ENCODE data around the gene CDH26. TPM values are rescaled to one million over a fixed set of nuclear protein-coding genes. Genes with fewer than 3 reads are reported as not detected.

CDH26 gene
- total and polyA plus RNA-seq, 4 experiments from 2014 or later: 0.55 to 4.4 (median 4.1) TPM; not detected in 1

DNA sequence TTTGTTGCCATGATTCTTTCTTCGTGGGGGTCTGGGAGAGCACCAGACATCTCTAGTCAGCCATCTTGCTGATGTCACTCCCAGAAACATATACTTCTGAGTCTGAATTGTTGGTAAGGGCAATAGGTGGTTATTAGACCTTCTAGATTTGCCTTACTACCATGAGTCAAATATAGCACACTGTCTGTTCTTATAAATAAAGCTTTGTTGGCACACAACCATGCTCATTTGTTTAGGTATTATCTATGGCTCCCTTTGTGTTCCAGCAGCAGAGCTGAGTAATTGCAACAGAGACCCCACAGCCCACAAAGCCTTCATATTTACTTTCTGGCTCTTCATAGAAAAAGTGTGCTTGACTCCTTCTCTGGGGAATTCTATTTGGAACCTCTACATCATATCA is 62.9 kb downstream of the CDH26 start:
- Histone ChIP-seq H3K27ac (ENCODE audit: low read depth, low read length) (no peak overlapping the region), H3K36me3 (ENCODE audit: insufficient read depth, low read length) (no peaks in the 10 kb centered on the region), H3K4me3 (ENCODE audit: low read length in 2 of 2) (no peak overlapping the region), H3K27me3 (ENCODE audit: insufficient read depth, low read length) (no peaks in the 10 kb centered on the region), H3K4me1 (ENCODE audit: insufficient read depth, low read length) (no peaks in the 10 kb centered on the region), H3K9me3 (ENCODE audit: control insufficient read depth in 1 of 2, low read length in 2 of 2) (no peaks in the 10 kb centered on the region)
- Mint-ChIP-seq H3K9me3 (peaks cover 5 to 17% (median 10%) of the 10 kb centered on the region in 8 donors), H3K27ac (no peak overlapping the region), H3K36me3 (peaks cover 3 to 33% of the 10 kb centered on the region in 2 donors), H3K4me1 (peaks cover 0 to 2% (median 0%) of the 10 kb centered on the region in 4 donors), H3K27me3 (peaks cover 2 to 3% of the 10 kb centered on the region in 2 donors), H3K4me3 (no peak overlapping the region)
- intact Hi-C loops (cut with micrococcal nuclease): no loop called here
- ChIA-PET CTCF (ENCODE audit: partially characterized antibody) (no interaction called here), POLR2A (ENCODE audit: partially characterized antibody) (no interaction called here)
- no peak for DNase-seq

DNA sequence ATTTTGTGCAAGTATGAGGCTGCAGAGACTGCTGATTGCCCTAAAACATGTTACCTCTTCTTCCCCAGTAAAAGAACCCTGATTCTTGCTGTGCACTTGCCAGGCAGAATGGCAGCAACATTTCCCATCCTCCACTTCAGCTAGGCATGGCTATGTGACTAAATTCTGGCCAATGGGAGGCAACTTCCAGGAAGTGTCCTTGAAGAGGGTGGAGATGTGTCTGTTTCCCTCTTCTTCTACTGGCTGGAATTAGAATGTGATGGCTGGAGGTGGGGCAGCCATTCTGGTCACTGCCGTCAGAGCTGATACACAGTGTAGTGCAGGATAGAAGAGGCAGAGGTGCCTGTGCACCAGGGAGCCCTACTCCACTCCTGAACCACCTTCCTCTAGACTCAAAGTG is 64.6 kb downstream of the CDH26 start:
- H3K27me3 ChIP-seq (ENCODE audit: insufficient read depth, low read length): no peaks in the 10 kb centered on the region
- no peaks in the 10 kb centered on the region for H3K9me3 ChIP-seq (ENCODE audit: control insufficient read depth in 1 of 2, low read length in 2 of 2)
- peaks cover 3 to 20% (median 11%) of the 10 kb centered on the region in 8 donors for H3K9me3 Mint-ChIP-seq
- peaks cover 2 to 3% of the 10 kb centered on the region in 2 donors for H3K27me3 Mint-ChIP-seq
- no peaks in the 10 kb centered on the region for H3K36me3 ChIP-seq (ENCODE audit: insufficient read depth, low read length)
- H3K27ac ChIP-seq (ENCODE audit: low read depth, low read length): no peak overlapping the region
- H3K4me1 ChIP-seq (ENCODE audit: insufficient read depth, low read length): no peaks in the 10 kb centered on the region
- peaks cover 3 to 40% of the 10 kb centered on the region in 2 donors for H3K36me3 Mint-ChIP-seq
- ChIA-PET POLR2A (ENCODE audit: partially characterized antibody) (no interaction called here), CTCF (ENCODE audit: partially characterized antibody) (interaction anchor here (1.2 kb wide), 1 partner anchor 35 kb away, joined by 5 read pairs; no protein-coding TSS in a partner anchor)
- no peak overlapping the region for H3K27ac Mint-ChIP-seq
- intact Hi-C loops (cut with micrococcal nuclease): no loop called here
- H3K4me3 ChIP-seq (ENCODE audit: low read length in 2 of 2): no peak overlapping the region
- H3K4me1 Mint-ChIP-seq: peaks cover 0 to 2% (median 0%) of the 10 kb centered on the region in 4 donors
- no peak for DNase-seq
- no peak overlapping the region for H3K4me3 Mint-ChIP-seq

DNA sequence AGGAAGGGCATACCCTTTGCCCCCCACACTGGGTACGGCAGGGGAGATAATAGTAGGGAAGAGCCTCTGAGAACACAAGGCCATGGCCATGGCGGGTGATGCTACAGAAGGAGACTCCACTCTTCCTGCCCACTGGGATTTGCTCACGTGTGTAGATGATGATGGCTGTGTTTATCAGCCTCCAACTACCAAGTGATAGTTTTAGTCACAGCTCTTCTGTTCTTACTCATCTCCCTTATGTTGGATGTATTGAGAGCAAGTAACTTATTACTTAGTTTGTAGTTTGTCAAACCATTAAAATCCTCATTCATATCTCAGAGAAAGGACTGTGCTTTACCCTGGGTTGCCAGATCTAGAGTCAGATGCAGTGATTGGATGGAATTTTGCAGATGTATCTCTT is 66.0 kb downstream of the CDH26 start:
- H3K27me3 Mint-ChIP-seq: peaks cover 0 to 2% of the 10 kb centered on the region in 2 donors
- Histone ChIP-seq H3K4me3 (ENCODE audit: low read length in 2 of 2) (no peak overlapping the region), H3K4me1 (ENCODE audit: insufficient read depth, low read length) (no peaks in the 10 kb centered on the region), H3K27me3 (ENCODE audit: insufficient read depth, low read length) (no peaks in the 10 kb centered on the region), H3K27ac (ENCODE audit: low read depth, low read length) (no peak overlapping the region), H3K9me3 (ENCODE audit: control insufficient read depth in 1 of 2, low read length in 2 of 2) (no peaks in the 10 kb centered on the region), H3K36me3 (ENCODE audit: insufficient read depth, low read length) (no peaks in the 10 kb centered on the region)
- H3K27ac Mint-ChIP-seq: no peak overlapping the region
- no peak for DNase-seq
- H3K36me3 Mint-ChIP-seq: peaks cover 0 to 29% of the 10 kb centered on the region in 2 donors
- CTCF ChIA-PET (ENCODE audit: partially characterized antibody): no interaction called here
- peaks cover 0 to 11% (median 6%) of the 10 kb centered on the region in 8 donors for H3K9me3 Mint-ChIP-seq
- H3K4me3 Mint-ChIP-seq: no peak overlapping the region
- POLR2A ChIA-PET (ENCODE audit: partially characterized antibody): no interaction called here
- intact Hi-C loops (cut with micrococcal nuclease): no loop called here
- H3K4me1 Mint-ChIP-seq: peaks cover 0 to 2% (median 0%) of the 10 kb centered on the region in 4 donors

DNA sequence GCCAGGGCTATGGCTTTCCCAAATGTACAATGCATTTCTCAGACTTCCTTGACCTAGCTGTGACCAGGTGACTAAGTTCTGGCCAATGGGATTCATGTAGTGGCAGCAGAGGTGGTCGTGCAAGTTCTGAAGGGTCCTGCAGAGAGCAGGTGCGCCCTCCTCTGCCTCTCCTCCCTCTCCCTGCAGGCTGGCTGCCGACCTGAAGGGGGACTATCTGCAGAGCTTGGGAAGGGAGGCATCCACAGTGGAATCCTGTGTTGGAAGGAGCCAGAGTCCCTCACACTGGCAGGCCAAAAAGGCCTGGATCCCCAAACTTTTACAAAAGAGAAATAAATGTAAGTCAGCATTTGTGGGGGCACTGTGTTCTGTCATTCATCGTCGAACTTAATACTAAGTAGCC is 66.6 kb downstream of the CDH26 start:
- peaks cover 0 to 2% (median 0%) of the 10 kb centered on the region in 4 donors for H3K4me1 Mint-ChIP-seq
- POLR2A ChIA-PET (ENCODE audit: partially characterized antibody): no interaction called here
- CTCF ChIA-PET (ENCODE audit: partially characterized antibody): no interaction called here
- H3K27ac ChIP-seq (ENCODE audit: low read depth, low read length): no peak overlapping the region
- H3K27me3 Mint-ChIP-seq: peaks cover 1 to 2% of the 10 kb centered on the region in 2 donors
- H3K27me3 ChIP-seq (ENCODE audit: insufficient read depth, low read length): no peaks in the 10 kb centered on the region
- intact Hi-C loops (cut with micrococcal nuclease): no loop called here
- no peak overlapping the region for H3K27ac Mint-ChIP-seq
- H3K4me3 ChIP-seq (ENCODE audit: low read length in 2 of 2): no peak overlapping the region
- H3K9me3 Mint-ChIP-seq: peaks cover 0 to 7% (median 3%) of the 10 kb centered on the region in 8 donors
- no peak overlapping the region for H3K4me3 Mint-ChIP-seq
- DNase-seq: no peak
- no peaks in the 10 kb centered on the region for H3K36me3 ChIP-seq (ENCODE audit: insufficient read depth, low read length)
- peaks cover 0 to 23% of the 10 kb centered on the region in 2 donors for H3K36me3 Mint-ChIP-seq
- H3K9me3 ChIP-seq (ENCODE audit: control insufficient read depth in 1 of 2, low read length in 2 of 2): no peaks in the 10 kb centered on the region
- no peaks in the 10 kb centered on the region for H3K4me1 ChIP-seq (ENCODE audit: insufficient read depth, low read length)

DNA sequence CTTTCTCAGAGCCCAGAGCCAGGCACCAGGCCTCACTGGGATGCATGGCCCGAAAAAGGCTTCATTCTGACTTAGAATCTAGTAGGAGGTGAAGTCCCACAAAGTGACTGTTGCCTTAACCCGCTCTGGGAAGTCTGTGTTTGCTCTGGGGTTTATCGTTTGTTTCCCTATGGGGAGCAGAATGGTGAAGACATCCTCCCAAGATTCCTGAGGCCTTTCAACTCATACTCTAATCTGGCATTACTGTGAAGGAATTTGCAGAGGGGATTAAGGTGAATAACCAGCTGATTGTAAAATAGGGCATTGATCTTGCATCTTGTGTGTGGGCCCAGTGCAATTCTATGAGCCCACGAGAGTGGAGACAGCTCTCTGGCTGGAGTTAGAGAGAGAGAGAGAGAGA is 67.8 kb downstream of the CDH26 start:
- ChIA-PET POLR2A (ENCODE audit: partially characterized antibody) (no interaction called here), CTCF (ENCODE audit: partially characterized antibody) (interaction anchor here (0.9 kb wide), 1 partner anchor 32 kb away, joined by 3 read pairs; no protein-coding TSS in a partner anchor)
- no peak overlapping the region for H3K4me3 ChIP-seq (ENCODE audit: low read length in 2 of 2)
- H3K36me3 ChIP-seq (ENCODE audit: insufficient read depth, low read length): no peaks in the 10 kb centered on the region
- H3K9me3 ChIP-seq (ENCODE audit: control insufficient read depth in 1 of 2, low read length in 2 of 2): no peaks in the 10 kb centered on the region
- H3K27me3 ChIP-seq (ENCODE audit: insufficient read depth, low read length): no peaks in the 10 kb centered on the region
- Mint-ChIP-seq H3K27ac (peak overlapping the region in 1 of 7 donors; percentile 2), H3K9me3 (peaks cover 0 to 5% (median 2%) of the 10 kb centered on the region in 8 donors), H3K4me3 (no peak overlapping the region), H3K4me1 (peaks cover 0 to 2% (median 0%) of the 10 kb centered on the region in 4 donors), H3K36me3 (peaks cover 0 to 21% of the 10 kb centered on the region in 2 donors), H3K27me3 (peaks cover 0 to 1% of the 10 kb centered on the region in 2 donors)
- H3K27ac ChIP-seq (ENCODE audit: low read depth, low read length): no peak overlapping the region
- DNase-seq: no peak
- H3K4me1 ChIP-seq (ENCODE audit: insufficient read depth, low read length): no peaks in the 10 kb centered on the region
- intact Hi-C loops (cut with micrococcal nuclease): no loop called here

DNA sequence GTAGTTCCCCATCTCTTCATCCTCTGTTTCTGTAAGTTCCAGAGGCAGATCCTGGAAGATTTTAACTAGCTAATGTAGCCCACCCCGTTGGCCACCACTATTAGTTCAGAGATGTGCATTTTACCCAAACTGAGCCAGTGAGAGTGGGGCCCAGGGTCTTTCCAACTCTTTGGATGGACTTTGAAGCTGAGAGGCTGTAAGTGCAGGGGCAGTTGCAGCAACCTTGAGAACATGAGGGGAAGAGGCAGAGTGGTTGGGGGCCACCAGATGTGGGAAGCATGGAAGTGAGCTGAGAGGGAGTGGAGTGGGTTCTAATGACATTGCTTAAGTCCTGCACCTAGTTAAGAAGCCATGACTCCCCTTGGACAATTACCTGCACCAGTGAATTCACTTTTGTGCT is 72.2 kb downstream of the CDH26 start:
- ChIA-PET CTCF (ENCODE audit: partially characterized antibody) (no interaction called here), POLR2A (ENCODE audit: partially characterized antibody) (no interaction called here)
- no peak for DNase-seq
- no peaks in the 10 kb centered on the region for H3K4me1 Mint-ChIP-seq
- no peak overlapping the region for H3K27ac Mint-ChIP-seq
- no peaks in the 10 kb centered on the region for H3K4me1 ChIP-seq (ENCODE audit: insufficient read depth, low read length)
- no peaks in the 10 kb centered on the region for H3K36me3 ChIP-seq (ENCODE audit: insufficient read depth, low read length)
- H3K4me3 ChIP-seq (ENCODE audit: low read length in 2 of 2): no peak overlapping the region
- H3K4me3 Mint-ChIP-seq: no peak overlapping the region
- H3K36me3 Mint-ChIP-seq: peaks cover 0 to 10% of the 10 kb centered on the region in 2 donors
- intact Hi-C loops (cut with micrococcal nuclease): no loop called here
- peaks cover 0 to 5% (median 2%) of the 10 kb centered on the region in 8 donors for H3K9me3 Mint-ChIP-seq
- H3K27ac ChIP-seq (ENCODE audit: low read depth, low read length): no peak overlapping the region
- H3K9me3 ChIP-seq (ENCODE audit: control insufficient read depth in 1 of 2, low read length in 2 of 2): no peaks in the 10 kb centered on the region
- no peaks in the 10 kb centered on the region for H3K27me3 ChIP-seq (ENCODE audit: insufficient read depth, low read length)
- peaks cover 0 to 1% of the 10 kb centered on the region in 2 donors for H3K27me3 Mint-ChIP-seq

DNA sequence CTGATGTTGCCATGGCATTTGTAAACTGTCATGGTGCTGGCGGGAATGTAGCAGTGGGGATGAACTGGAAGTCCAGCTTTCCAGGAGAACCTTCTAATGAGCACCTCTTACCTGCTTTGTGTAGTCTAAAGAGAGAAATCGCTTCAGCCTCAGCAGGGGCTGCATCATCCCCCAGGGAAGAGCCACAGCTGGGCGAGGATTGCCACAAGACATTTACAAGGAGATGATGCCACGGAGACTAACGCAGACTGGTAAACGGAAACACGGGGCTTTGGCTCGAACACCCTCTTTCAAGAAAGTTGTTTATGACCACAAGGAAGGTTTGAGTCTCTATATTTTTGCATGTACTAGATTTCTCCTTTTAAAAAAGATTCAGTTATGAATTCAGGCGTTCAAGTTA is 72.9 kb downstream of the CDH26 start:
- Mint-ChIP-seq H3K4me3 (no peak overlapping the region), H3K27ac (no peak overlapping the region), H3K27me3 (peaks cover 0 to 1% of the 10 kb centered on the region in 2 donors), H3K9me3 (peaks cover 0 to 5% (median 2%) of the 10 kb centered on the region in 8 donors), H3K4me1 (no peaks in the 10 kb centered on the region), H3K36me3 (peaks cover 0 to 7% of the 10 kb centered on the region in 2 donors)
- H3K4me1 ChIP-seq (ENCODE audit: insufficient read depth, low read length): no peaks in the 10 kb centered on the region
- H3K27me3 ChIP-seq (ENCODE audit: insufficient read depth, low read length): no peaks in the 10 kb centered on the region
- ChIA-PET POLR2A (ENCODE audit: partially characterized antibody) (no interaction called here), CTCF (ENCODE audit: partially characterized antibody) (no interaction called here)
- H3K27ac ChIP-seq (ENCODE audit: low read depth, low read length): no peak overlapping the region
- H3K9me3 ChIP-seq (ENCODE audit: control insufficient read depth in 1 of 2, low read length in 2 of 2): no peaks in the 10 kb centered on the region
- no peak for DNase-seq
- intact Hi-C loops (cut with micrococcal nuclease): no loop called here
- no peak overlapping the region for H3K4me3 ChIP-seq (ENCODE audit: low read length in 2 of 2)
- H3K36me3 ChIP-seq (ENCODE audit: insufficient read depth, low read length): no peaks in the 10 kb centered on the region

Data from CD4-positive, alpha-beta memory T cell (primary cell).